Measurements from ENCODE around the gene GRID1. TPM values are rescaled to one million over a fixed set of nuclear protein-coding genes. Genes with fewer than 3 reads are reported as not detected.
"Not testable (repeated sequence)": the region's sequence is repeated elsewhere in the genome, so short reads cannot be mapped to it uniquely, and the experiment has no call there.

The GRID1 gene
- total and polyA plus RNA-seq, 5 donors from 2014 or later = not detected

GRCh38 chr10:86034710-86035109 is 331.9 kb downstream of the GRID1 start:
- Histone ChIP-seq H3K27me3 (ENCODE audit: control insufficient read depth, insufficient read depth, low read length) (peaks cover 2% of the 10 kb centered on the region), H3K27ac (ENCODE audit: insufficient read depth, low read length, poor library complexity, severe bottlenecking) (no peak overlapping the region), H3K9me3 (ENCODE audit: control insufficient read depth in 2 of 2, low read length in 2 of 2) (no peaks in the 10 kb centered on the region), H3K4me3 (ENCODE audit: low read depth, low read length) (no peak overlapping the region), H3K36me3 (ENCODE audit: control insufficient read depth, insufficient read depth, low read length) (no peaks in the 10 kb centered on the region), H3K4me1 (ENCODE audit: control insufficient read depth, insufficient read depth, low read length, poor library complexity, severe bottlenecking) (no peaks in the 10 kb centered on the region)
- Mint-ChIP-seq H3K36me3 (no peaks in the 10 kb centered on the region), H3K4me1 (no peaks in the 10 kb centered on the region), H3K27me3 (peaks cover 19% of the 10 kb centered on the region), H3K4me3 (no peak overlapping the region), H3K9me3 (peaks cover 0 to 3% (median 0%) of the 10 kb centered on the region in 7 donors), H3K27ac (no peak overlapping the region)
- ATAC-seq (ENCODE audit: low read depth in 2 of 2) (no peak), DNase-seq (no peak)

GRCh38 chr10:86033581-86033980 is 333.0 kb downstream of the GRID1 start:
- Mint-ChIP-seq H3K4me1 (no peaks in the 10 kb centered on the region), H3K4me3 (no peak overlapping the region), H3K27me3 (peaks cover 16% of the 10 kb centered on the region), H3K9me3 (peaks cover 0 to 3% (median 0%) of the 10 kb centered on the region in 7 donors), H3K36me3 (no peaks in the 10 kb centered on the region), H3K27ac (no peak overlapping the region)
- no peak overlapping the region for H3K4me3 ChIP-seq (ENCODE audit: low read depth, low read length)
- ATAC-seq (ENCODE audit: low read depth in 2 of 2) (no peak), DNase-seq (no peak)
- no peaks in the 10 kb centered on the region for H3K9me3 ChIP-seq (ENCODE audit: control insufficient read depth in 2 of 2, low read length in 2 of 2)
- no peaks in the 10 kb centered on the region for H3K36me3 ChIP-seq (ENCODE audit: control insufficient read depth, insufficient read depth, low read length)
- H3K27me3 ChIP-seq (ENCODE audit: control insufficient read depth, insufficient read depth, low read length) = peaks cover 2% of the 10 kb centered on the region
- H3K4me1 ChIP-seq (ENCODE audit: control insufficient read depth, insufficient read depth, low read length, poor library complexity, severe bottlenecking) = no peaks in the 10 kb centered on the region
- H3K27ac ChIP-seq (ENCODE audit: insufficient read depth, low read length, poor library complexity, severe bottlenecking) = no peak overlapping the region

- not testable (repeated sequence) for H3K27ac ChIP-seq (ENCODE audit: insufficient read depth, low read length, poor library complexity, severe bottlenecking)
These were observed 334.5 kb downstream of the GRID1 start for GRCh38 chr10:86032087-86032486.

GRCh38 chr10:86030312-86030711 is 336.3 kb downstream of the GRID1 start:
- no peaks in the 10 kb centered on the region for H3K36me3 ChIP-seq (ENCODE audit: control insufficient read depth, insufficient read depth, low read length)
- Mint-ChIP-seq H3K27ac (no peak overlapping the region), H3K9me3 (peaks cover 0 to 3% (median 0%) of the 10 kb centered on the region in 7 donors), H3K4me3 (no peak overlapping the region), H3K4me1 (no peaks in the 10 kb centered on the region), H3K36me3 (no peaks in the 10 kb centered on the region), H3K27me3 (peaks cover 16% of the 10 kb centered on the region)
- H3K4me1 ChIP-seq (ENCODE audit: control insufficient read depth, insufficient read depth, low read length, poor library complexity, severe bottlenecking) = no peaks in the 10 kb centered on the region
- DNase-seq (no peak), ATAC-seq (ENCODE audit: low read depth in 2 of 2) (no peak)
- H3K4me3 ChIP-seq (ENCODE audit: low read depth, low read length) = no peak overlapping the region
- no peak overlapping the region for H3K27ac ChIP-seq (ENCODE audit: insufficient read depth, low read length, poor library complexity, severe bottlenecking)
- no peaks in the 10 kb centered on the region for H3K9me3 ChIP-seq (ENCODE audit: control insufficient read depth in 2 of 2, low read length in 2 of 2)
- peaks cover 2% of the 10 kb centered on the region for H3K27me3 ChIP-seq (ENCODE audit: control insufficient read depth, insufficient read depth, low read length)

More at GRCh38 chr10:86032087-86032486, 334.5 kb downstream of the GRID1 start:
- H3K36me3 Mint-ChIP-seq; ATAC-seq (ENCODE audit: low read depth in 2 of 2); H3K4me1 ChIP-seq (ENCODE audit: control insufficient read depth, insufficient read depth, low read length, poor library complexity, severe bottlenecking); H3K4me3 Mint-ChIP-seq; H3K4me1 Mint-ChIP-seq; DNase-seq; H3K27ac Mint-ChIP-seq; H3K9me3 ChIP-seq (ENCODE audit: control insufficient read depth in 2 of 2, low read length in 2 of 2); H3K27me3 ChIP-seq (ENCODE audit: control insufficient read depth, insufficient read depth, low read length); H3K36me3 ChIP-seq (ENCODE audit: control insufficient read depth, insufficient read depth, low read length); H3K9me3 Mint-ChIP-seq; H3K4me3 ChIP-seq (ENCODE audit: low read depth, low read length): not testable (repeated sequence)
- peaks cover 16% of the 10 kb centered on the region for H3K27me3 Mint-ChIP-seq

- DNase-seq (no peak), ATAC-seq (ENCODE audit: low read depth in 2 of 2) (no peak)
- H3K4me1 ChIP-seq (ENCODE audit: control insufficient read depth, insufficient read depth, low read length, poor library complexity, severe bottlenecking) = no peaks in the 10 kb centered on the region
- no peak overlapping the region for H3K27ac ChIP-seq (ENCODE audit: insufficient read depth, low read length, poor library complexity, severe bottlenecking)
- Mint-ChIP-seq H3K4me1 (no peaks in the 10 kb centered on the region), H3K27me3 (peaks cover 16% of the 10 kb centered on the region), H3K9me3 (peaks cover 0 to 4% (median 0%) of the 10 kb centered on the region in 7 donors), H3K36me3 (no peaks in the 10 kb centered on the region), H3K4me3 (no peak overlapping the region), H3K27ac (no peak overlapping the region)
- H3K27me3 ChIP-seq (ENCODE audit: control insufficient read depth, insufficient read depth, low read length) = peaks cover 2% of the 10 kb centered on the region
- H3K4me3 ChIP-seq (ENCODE audit: low read depth, low read length) = no peak overlapping the region
- H3K9me3 ChIP-seq (ENCODE audit: control insufficient read depth in 2 of 2, low read length in 2 of 2) = no peaks in the 10 kb centered on the region
- H3K36me3 ChIP-seq (ENCODE audit: control insufficient read depth, insufficient read depth, low read length) = no peaks in the 10 kb centered on the region
These were observed 339.2 kb downstream of the GRID1 start for GRCh38 chr10:86027346-86027745.

- no peaks in the 10 kb centered on the region for H3K27me3 ChIP-seq (ENCODE audit: control insufficient read depth, insufficient read depth, low read length)
- Mint-ChIP-seq H3K4me1 (no peaks in the 10 kb centered on the region), H3K9me3 (peaks cover 0 to 4% (median 0%) of the 10 kb centered on the region in 7 donors), H3K27ac (no peak overlapping the region), H3K4me3 (no peak overlapping the region), H3K27me3 (peaks cover 8% of the 10 kb centered on the region), H3K36me3 (no peaks in the 10 kb centered on the region)
- no peak for ATAC-seq (ENCODE audit: low read depth in 2 of 2)
- H3K4me1 ChIP-seq (ENCODE audit: control insufficient read depth, insufficient read depth, low read length, poor library complexity, severe bottlenecking) = no peaks in the 10 kb centered on the region
- no peaks in the 10 kb centered on the region for H3K36me3 ChIP-seq (ENCODE audit: control insufficient read depth, insufficient read depth, low read length)
- H3K27ac ChIP-seq (ENCODE audit: insufficient read depth, low read length, poor library complexity, severe bottlenecking) = no peak overlapping the region
- H3K4me3 ChIP-seq (ENCODE audit: low read depth, low read length) = no peak overlapping the region
- DNase-seq = no peak
- no peaks in the 10 kb centered on the region for H3K9me3 ChIP-seq (ENCODE audit: control insufficient read depth in 2 of 2, low read length in 2 of 2)
These were observed 341.1 kb downstream of the GRID1 start for GRCh38 chr10:86025509-86025908.

- Mint-ChIP-seq H3K9me3 (peaks cover 0 to 4% (median 0%) of the 10 kb centered on the region in 7 donors), H3K4me1 (no peaks in the 10 kb centered on the region)
- no peak overlapping the region for H3K27ac ChIP-seq (ENCODE audit: insufficient read depth, low read length, poor library complexity, severe bottlenecking)
These were observed 342.1 kb downstream of the GRID1 start for GRCh38 chr10:86024281-86025041.

GRCh38 chr10:86023931-86024280 is 342.7 kb downstream of the GRID1 start:
- ATAC-seq (ENCODE audit: low read depth in 2 of 2) (no peak), DNase-seq (no peak)
- H3K27ac Mint-ChIP-seq = no peak overlapping the region
- H3K36me3 Mint-ChIP-seq = no peaks in the 10 kb centered on the region
- Histone ChIP-seq H3K9me3 (ENCODE audit: control insufficient read depth in 2 of 2, low read length in 2 of 2) (no peaks in the 10 kb centered on the region), H3K4me1 (ENCODE audit: control insufficient read depth, insufficient read depth, low read length, poor library complexity, severe bottlenecking) (no peaks in the 10 kb centered on the region), H3K27me3 (ENCODE audit: control insufficient read depth, insufficient read depth, low read length) (no peaks in the 10 kb centered on the region), H3K27ac (ENCODE audit: insufficient read depth, low read length, poor library complexity, severe bottlenecking) (no peak overlapping the region), H3K4me3 (ENCODE audit: low read depth, low read length) (no peak overlapping the region), H3K36me3 (ENCODE audit: control insufficient read depth, insufficient read depth, low read length) (no peaks in the 10 kb centered on the region)
- H3K4me3 Mint-ChIP-seq = no peak overlapping the region
- H3K27me3 Mint-ChIP-seq = no peaks in the 10 kb centered on the region
- no peaks in the 10 kb centered on the region for H3K4me1 Mint-ChIP-seq
- peaks cover 0 to 4% (median 0%) of the 10 kb centered on the region in 7 donors for H3K9me3 Mint-ChIP-seq

More at GRCh38 chr10:86024281-86025041, 342.1 kb downstream of the GRID1 start:
- H3K27ac Mint-ChIP-seq = no peak overlapping the region
- no peak overlapping the region for H3K4me3 ChIP-seq (ENCODE audit: low read depth, low read length)
- no peaks in the 10 kb centered on the region for H3K9me3 ChIP-seq (ENCODE audit: control insufficient read depth in 2 of 2, low read length in 2 of 2)
- ATAC-seq (ENCODE audit: low read depth in 2 of 2) (no peak), DNase-seq (no peak)
- no peaks in the 10 kb centered on the region for H3K36me3 ChIP-seq (ENCODE audit: control insufficient read depth, insufficient read depth, low read length)
- no peaks in the 10 kb centered on the region for H3K27me3 ChIP-seq (ENCODE audit: control insufficient read depth, insufficient read depth, low read length)
- H3K27me3 Mint-ChIP-seq = no peaks in the 10 kb centered on the region
- no peak overlapping the region for H3K4me3 Mint-ChIP-seq
- H3K36me3 Mint-ChIP-seq = no peaks in the 10 kb centered on the region
- no peaks in the 10 kb centered on the region for H3K4me1 ChIP-seq (ENCODE audit: control insufficient read depth, insufficient read depth, low read length, poor library complexity, severe bottlenecking)

All from CD4-positive, CD25-positive, alpha-beta regulatory T cell (primary cell).